Mesenchymal stem cell (in vitro differentiated cells and primary cell): ENCODE results near the gene MOCOS.

ENCODE experiments used
- DNase-seq: peaks from one replicate; pipeline ENCODE4 v3.0.0-alpha.2; 2013
- H2AFZ ChIP-seq: one replicate; pipeline ENCODE4 v1.6.1; 2013; ENCODE audit warnings: low read depth, mild to moderate bottlenecking, control low read depth, inconsistent platforms, low read length, moderate library complexity
- H2AK5ac ChIP-seq: 2 replicates; pipeline ENCODE4 v1.6.1; 2013; ENCODE audit warnings: low read length, moderate library complexity, mild to moderate bottlenecking, inconsistent platforms; ENCODE audit not compliant: severe bottlenecking
- H2BK120ac ChIP-seq: one replicate; pipeline ENCODE4 v1.6.1; 2013; ENCODE audit warnings: low read depth, mild to moderate bottlenecking, inconsistent platforms, low read length, moderate library complexity
- H2BK12ac ChIP-seq, 2 experiments: one replicate each; pipeline ENCODE4 v1.6.1; 2013; ENCODE audit warnings: inconsistent platforms in 2 of 2, low read length in 2 of 2, mild to moderate bottlenecking in 2 of 2, moderate library complexity in 2 of 2, control low read depth in 1 of 2
- H2BK15ac ChIP-seq: one replicate; pipeline ENCODE4 v1.6.1; 2013; ENCODE audit warnings: mild to moderate bottlenecking, low read depth, inconsistent platforms; ENCODE audit not compliant: poor library complexity, severe bottlenecking
- H2BK5ac ChIP-seq: 2 replicates; pipeline ENCODE4 v1.6.1; 2013; ENCODE audit warnings: low read depth, mild to moderate bottlenecking, low read length, control low read depth, inconsistent platforms; ENCODE audit not compliant: poor library complexity, severe bottlenecking
- H3K14ac ChIP-seq, 2 experiments: one replicate each; pipeline ENCODE4 v1.6.1; 2013; ENCODE audit warnings: inconsistent platforms in 2 of 2, low read length in 2 of 2, control low read depth in 1 of 2, mild to moderate bottlenecking in 1 of 2, moderate library complexity in 1 of 2
- H3K18ac ChIP-seq, 2 experiments: one replicate each; pipeline ENCODE4 v1.6.1; 2013; ENCODE audit warnings: inconsistent platforms in 2 of 2, low read length in 2 of 2, control low read depth in 1 of 2, low read depth in 1 of 2, mild to moderate bottlenecking in 1 of 2
- H3K23ac ChIP-seq, 2 experiments: one replicate each; pipeline ENCODE4 v1.6.1; 2013; ENCODE audit warnings: inconsistent platforms in 2 of 2, low read length in 2 of 2, mild to moderate bottlenecking in 2 of 2, moderate library complexity in 2 of 2, control low read depth in 1 of 2
- H3K27ac ChIP-seq: 2 replicates; pipeline ENCODE4 v1.5.1; 2013; ENCODE audit warnings: mild to moderate bottlenecking, moderate library complexity, low read length, control low read depth, inconsistent platforms; ENCODE audit not compliant: poor library complexity, severe bottlenecking
- H3K27me3 ChIP-seq, 2 experiments: 2 replicates each; pipeline versions ENCODE4 v1.6.1 to v1.7.0; 2013; ENCODE audit warnings: low read length in 2 of 2, mild to moderate bottlenecking in 2 of 2, moderate library complexity in 2 of 2, control low read depth in 1 of 2, inconsistent platforms in 1 of 2; ENCODE audit not compliant: control insufficient read depth in 1 of 2, insufficient read depth in 1 of 2
- H3K36me3 ChIP-seq, 2 experiments: 2 replicates each; pipeline versions ENCODE4 v1.6.1 to v1.7.0; 2013; ENCODE audit warnings: low read length in 2 of 2, control low read depth in 1 of 2, inconsistent platforms in 1 of 2, low read depth in 1 of 2, mild to moderate bottlenecking in 1 of 2; ENCODE audit not compliant: insufficient read depth in 2 of 2, control insufficient read depth in 1 of 2
- H3K4ac ChIP-seq, 2 experiments: one replicate each; pipeline ENCODE4 v1.6.1; 2013; ENCODE audit warnings: inconsistent platforms in 2 of 2, low read length in 2 of 2, mild to moderate bottlenecking in 2 of 2, moderate library complexity in 2 of 2, control low read depth in 1 of 2, low read depth in 1 of 2
- H3K4me1 ChIP-seq: 2 replicates; pipeline ENCODE4 v1.6.1; 2013; ENCODE audit warnings: low read depth, low read length, control low read depth; ENCODE audit not compliant: control insufficient read depth, insufficient read depth
- H3K4me2 ChIP-seq: 2 replicates; pipeline ENCODE4 v1.6.1; 2013; ENCODE audit warnings: low read length, mild to moderate bottlenecking, inconsistent platforms; ENCODE audit not compliant: poor library complexity, severe bottlenecking
- H3K4me3 ChIP-seq, 2 experiments: 2 replicates each; pipeline versions ENCODE4 v1.5.1 to v1.7.0; 2013; ENCODE audit warnings: low read length in 2 of 2, mild to moderate bottlenecking in 2 of 2, control low read depth in 1 of 2, low read depth in 1 of 2; ENCODE audit not compliant: insufficient read depth in 1 of 2
- H3K79me1 ChIP-seq: replicated peaks from 2 replicates; pipeline ENCODE4 v1.6.1; 2013; ENCODE audit warnings: mild to moderate bottlenecking, control low read depth, low read length, inconsistent platforms; ENCODE audit not compliant: poor library complexity, severe bottlenecking
- H3K9ac ChIP-seq: 2 replicates; pipeline ENCODE4 v1.7.0; 2013; ENCODE audit warnings: mild to moderate bottlenecking, low read length, moderate library complexity
- H3K9me3 ChIP-seq: 2 replicates; pipeline ENCODE4 v1.7.0; 2013; ENCODE audit warnings: mild to moderate bottlenecking, low read length; ENCODE audit not compliant: control insufficient read depth
- H4K8ac ChIP-seq: one replicate; pipeline ENCODE4 v1.6.1; 2013; ENCODE audit warnings: inconsistent platforms, mild to moderate bottlenecking, low read length, moderate library complexity
- H4K91ac ChIP-seq: one replicate; pipeline ENCODE4 v1.6.1; 2013; ENCODE audit warnings: mild to moderate bottlenecking, low read length, inconsistent platforms
- WGBS: methylation state at CpG from one replicate; pipeline ENCODE4 v1.1.7; 2013; ENCODE audit warnings: mixed read lengths; 5-methylcytosine and 5-hydroxymethylcytosine counted together

Gene MOCOS

GRCh38 chr18:36196238-36196995, 9.1 kb downstream of the MOCOS start:
- no peak overlapping the region for H3K9ac ChIP-seq
- no peak overlapping the region for H2BK5ac ChIP-seq
- H3K4ac ChIP-seq = no peak overlapping the region
- no peak overlapping the region for H2AFZ ChIP-seq
- H4K91ac ChIP-seq = no peak overlapping the region
- DNase-seq = no peak
- H3K18ac ChIP-seq = no peak overlapping the region
- 91% methylated on average over 6 of the region's 6 CpGs for WGBS
- no peaks in the 10 kb centered on the region for H3K9me3 ChIP-seq
- H3K4me2 ChIP-seq = no peak overlapping the region
- H3K4me1 ChIP-seq = no peaks in the 10 kb centered on the region
- H3K4me3 ChIP-seq = no peak overlapping the region
- no peak overlapping the region for H4K8ac ChIP-seq
- H2BK120ac ChIP-seq = no peak overlapping the region
- H3K14ac ChIP-seq = no peak overlapping the region
- H3K27ac ChIP-seq = no peak overlapping the region
- H3K36me3 ChIP-seq = peaks cover 25 to 35% of the 10 kb centered on the region in 2 experiments
- H2BK12ac ChIP-seq = no peak overlapping the region
- H3K23ac ChIP-seq = no peak overlapping the region
- no peaks in the 10 kb centered on the region for H3K27me3 ChIP-seq
- no peak overlapping the region for H2BK15ac ChIP-seq
- peaks cover 33% of the 10 kb centered on the region for H3K79me1 ChIP-seq
- no peak overlapping the region for H2AK5ac ChIP-seq

DNA sequence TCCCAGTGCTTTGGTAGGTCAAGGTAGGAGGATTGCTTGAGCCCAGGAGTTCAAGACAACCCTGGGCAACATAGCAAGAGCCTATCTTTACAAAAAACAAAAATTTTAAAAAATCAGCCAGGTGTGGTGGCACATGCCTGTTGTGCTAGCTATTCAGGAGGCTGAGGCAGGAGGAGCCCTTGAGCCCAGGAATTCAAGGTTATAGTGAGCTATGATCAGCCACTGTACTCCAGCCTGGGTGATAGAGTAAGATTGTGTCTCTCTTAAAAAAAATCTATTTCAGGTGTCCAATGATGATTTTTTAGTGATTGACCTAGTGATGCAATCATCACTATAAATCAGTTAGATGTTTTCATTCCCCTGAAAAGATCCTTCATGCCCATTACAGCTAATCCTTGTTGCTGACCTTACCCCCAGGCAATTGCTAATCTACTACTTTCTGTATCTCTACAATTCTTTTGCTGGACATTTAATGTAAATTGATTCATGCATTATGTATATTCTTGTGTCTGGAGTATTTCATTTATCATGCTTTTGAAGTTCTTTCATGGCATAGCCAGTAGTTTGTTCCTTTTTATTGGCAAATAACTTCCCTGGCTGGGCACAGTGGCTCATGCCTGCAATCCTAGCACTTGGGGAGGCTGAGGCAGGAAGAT, 10.3 kb downstream of the MOCOS start:
- H2AFZ ChIP-seq = no peak overlapping the region

DNA sequence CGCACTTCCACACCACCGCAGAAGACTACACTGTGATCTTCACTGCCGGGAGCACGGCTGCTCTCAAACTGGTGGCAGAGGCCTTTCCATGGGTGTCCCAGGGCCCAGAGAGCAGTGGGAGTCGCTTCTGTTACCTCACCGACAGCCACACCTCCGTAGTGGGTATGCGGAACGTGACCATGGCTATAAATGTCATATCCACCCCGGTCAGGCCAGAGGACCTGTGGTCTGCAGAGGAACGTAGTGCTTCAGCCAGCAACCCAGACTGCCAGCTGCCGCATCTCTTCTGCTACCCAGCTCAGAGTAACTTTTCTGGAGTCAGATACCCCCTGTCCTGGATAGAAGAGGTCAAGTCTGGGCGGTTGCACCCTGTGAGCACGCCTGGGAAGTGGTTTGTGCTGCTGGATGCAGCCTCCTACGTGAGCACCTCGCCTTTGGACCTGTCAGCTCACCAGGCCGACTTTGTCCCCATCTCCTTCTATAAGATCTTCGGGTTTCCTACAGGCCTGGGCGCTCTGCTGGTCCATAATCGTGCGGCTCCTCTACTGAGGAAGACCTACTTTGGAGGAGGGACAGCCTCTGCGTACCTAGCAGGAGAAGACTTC, 12.5 kb downstream of the MOCOS start:
- H3K9ac ChIP-seq = no peak overlapping the region
- peaks cover 27% of the 10 kb centered on the region for H3K79me1 ChIP-seq
- H4K91ac ChIP-seq = no peak overlapping the region
- no peak overlapping the region for H3K4me3 ChIP-seq
- no peak overlapping the region for H3K23ac ChIP-seq
- DNase-seq = no peak
- no peak overlapping the region for H3K27ac ChIP-seq
- H2BK12ac ChIP-seq = no peak overlapping the region
- H2BK120ac ChIP-seq = no peak overlapping the region
- H3K36me3 ChIP-seq = peaks cover 29 to 48% of the 10 kb centered on the region in 2 experiments
- H2BK5ac ChIP-seq = no peak overlapping the region
- H2BK15ac ChIP-seq = no peak overlapping the region
- no peak overlapping the region for H2AK5ac ChIP-seq
- 81% methylated on average over 22 of the region's 22 CpGs for WGBS
- no peaks in the 10 kb centered on the region for H3K9me3 ChIP-seq
- H3K4me2 ChIP-seq = no peak overlapping the region
- no peaks in the 10 kb centered on the region for H3K27me3 ChIP-seq
- no peak overlapping the region for H3K18ac ChIP-seq
- H3K14ac ChIP-seq = no peak overlapping the region
- no peak overlapping the region for H4K8ac ChIP-seq
- no peak overlapping the region for H3K4ac ChIP-seq
- H3K4me1 ChIP-seq = no peaks in the 10 kb centered on the region
- H2AFZ ChIP-seq = no peak overlapping the region

More for the DNA sequence above, 10.3 kb downstream of the MOCOS start:
- Histone ChIP-seq H3K18ac (no peak overlapping the region), H3K4me2 (no peak overlapping the region), H2BK120ac (no peak overlapping the region), H3K9ac (no peak overlapping the region), H3K36me3 (peaks cover 26 to 40% of the 10 kb centered on the region in 2 experiments), H2BK5ac (no peak overlapping the region), H2BK12ac (no peak overlapping the region), H3K4me1 (no peaks in the 10 kb centered on the region), H2AK5ac (no peak overlapping the region), H3K9me3 (no peaks in the 10 kb centered on the region), H3K27me3 (no peaks in the 10 kb centered on the region), H3K79me1 (peaks cover 31% of the 10 kb centered on the region), H3K27ac (no peak overlapping the region), H4K91ac (no peak overlapping the region), H3K4me3 (no peak overlapping the region), H4K8ac (no peak overlapping the region), H3K4ac (no peak overlapping the region), H3K23ac (no peak overlapping the region), H2BK15ac (no peak overlapping the region), H3K14ac (no peak overlapping the region)
- no peak for DNase-seq

DNA sequence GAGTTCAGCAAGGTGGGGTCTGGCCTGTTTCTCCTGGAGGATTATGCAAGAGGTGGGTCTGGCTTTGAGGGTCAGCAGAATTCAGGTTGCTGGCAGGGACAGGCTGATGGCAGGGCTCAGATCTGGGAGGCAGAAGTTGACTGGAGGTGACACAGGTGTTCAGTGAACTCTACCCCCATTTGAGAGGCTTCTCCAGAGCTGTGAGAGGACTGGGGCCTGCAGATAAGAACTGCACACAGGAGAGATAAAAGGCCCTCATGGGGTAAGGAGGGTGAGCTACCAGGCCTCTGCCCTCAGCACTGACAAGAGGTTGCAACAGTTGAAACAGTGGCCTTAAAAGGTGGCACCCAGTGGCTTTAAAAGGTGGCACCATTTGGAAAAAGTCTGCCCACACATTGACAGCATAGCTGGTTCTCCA, 13.1 kb downstream of the MOCOS start:
- H3K27me3 ChIP-seq = no peaks in the 10 kb centered on the region
- H2BK15ac ChIP-seq = peak overlapping the region; percentile 19
- H3K14ac ChIP-seq = no peak overlapping the region
- no peak overlapping the region for H3K4me2 ChIP-seq
- no peak overlapping the region for H2AFZ ChIP-seq
- H2BK5ac ChIP-seq = no peak overlapping the region
- H3K18ac ChIP-seq = no peak overlapping the region
- H3K23ac ChIP-seq = no peak overlapping the region
- H3K27ac ChIP-seq = no peak overlapping the region
- no peak overlapping the region for H2BK120ac ChIP-seq
- no peak overlapping the region for H3K9ac ChIP-seq
- no peaks in the 10 kb centered on the region for H3K9me3 ChIP-seq
- DNase-seq = no peak
- no peak overlapping the region for H4K8ac ChIP-seq
- H2BK12ac ChIP-seq = no peak overlapping the region
- no peaks in the 10 kb centered on the region for H3K4me1 ChIP-seq
- peaks cover 22% of the 10 kb centered on the region for H3K79me1 ChIP-seq
- no peak overlapping the region for H3K4me3 ChIP-seq
- H4K91ac ChIP-seq = no peak overlapping the region
- H3K36me3 ChIP-seq = peaks cover 29 to 52% of the 10 kb centered on the region in 2 experiments
- H3K4ac ChIP-seq = no peak overlapping the region
- H2AK5ac ChIP-seq = no peak overlapping the region
